Coronary artery (tissue), 2 donors: ENCODE results near the gene KRT82.

ENCODE experiments used
- DNase-seq: peaks from one replicate; pipeline ENCODE4 v3.0.0-alpha.2; 2017; ENCODE audit warnings: low spot score
- H3K27ac ChIP-seq, 2 donors: fragments of 200-600 bp; sonication (generic); one replicate each; pipeline ENCODE4 v1.5.1; 2016 to 2019
- H3K4me3 ChIP-seq: fragments of 200-600 bp; sonication (generic); 2 replicates; pipeline ENCODE4 v1.5.1; 2016; ENCODE audit warnings: mild to moderate bottlenecking, moderate library complexity
- TF ChIP-seq, protein P1 (sequence below): fragments of 200-600 bp; sonication (generic); IDR thresholded peaks from one replicate; pipeline ENCODE4 v1.5.1; 2019; ENCODE audit warnings: antibody characterized with exemption

Gene KRT82

GRCh38 chr12:52354200-52354599 lies 51.9 kb downstream of the KRT82 start:
- Histone ChIP-seq H3K4me3 (no peak overlapping the region), H3K27ac (no peak overlapping the region)
- TF ChIP-seq, protein P1, sequence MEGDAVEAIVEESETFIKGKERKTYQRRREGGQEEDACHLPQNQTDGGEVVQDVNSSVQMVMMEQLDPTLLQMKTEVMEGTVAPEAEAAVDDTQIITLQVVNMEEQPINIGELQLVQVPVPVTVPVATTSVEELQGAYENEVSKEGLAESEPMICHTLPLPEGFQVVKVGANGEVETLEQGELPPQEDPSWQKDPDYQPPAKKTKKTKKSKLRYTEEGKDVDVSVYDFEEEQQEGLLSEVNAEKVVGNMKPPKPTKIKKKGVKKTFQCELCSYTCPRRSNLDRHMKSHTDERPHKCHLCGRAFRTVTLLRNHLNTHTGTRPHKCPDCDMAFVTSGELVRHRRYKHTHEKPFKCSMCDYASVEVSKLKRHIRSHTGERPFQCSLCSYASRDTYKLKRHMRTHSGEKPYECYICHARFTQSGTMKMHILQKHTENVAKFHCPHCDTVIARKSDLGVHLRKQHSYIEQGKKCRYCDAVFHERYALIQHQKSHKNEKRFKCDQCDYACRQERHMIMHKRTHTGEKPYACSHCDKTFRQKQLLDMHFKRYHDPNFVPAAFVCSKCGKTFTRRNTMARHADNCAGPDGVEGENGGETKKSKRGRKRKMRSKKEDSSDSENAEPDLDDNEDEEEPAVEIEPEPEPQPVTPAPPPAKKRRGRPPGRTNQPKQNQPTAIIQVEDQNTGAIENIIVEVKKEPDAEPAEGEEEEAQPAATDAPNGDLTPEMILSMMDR: no peak
- DNase-seq: no peak

- H3K4me3 ChIP-seq: no peak overlapping the region
- TF ChIP-seq, protein P1: no peak
- DNase-seq: no peak
- no peak overlapping the region for H3K27ac ChIP-seq
Measured at GRCh38 chr12:52353766-52354165, 52.4 kb downstream of the KRT82 start.

DNA sequence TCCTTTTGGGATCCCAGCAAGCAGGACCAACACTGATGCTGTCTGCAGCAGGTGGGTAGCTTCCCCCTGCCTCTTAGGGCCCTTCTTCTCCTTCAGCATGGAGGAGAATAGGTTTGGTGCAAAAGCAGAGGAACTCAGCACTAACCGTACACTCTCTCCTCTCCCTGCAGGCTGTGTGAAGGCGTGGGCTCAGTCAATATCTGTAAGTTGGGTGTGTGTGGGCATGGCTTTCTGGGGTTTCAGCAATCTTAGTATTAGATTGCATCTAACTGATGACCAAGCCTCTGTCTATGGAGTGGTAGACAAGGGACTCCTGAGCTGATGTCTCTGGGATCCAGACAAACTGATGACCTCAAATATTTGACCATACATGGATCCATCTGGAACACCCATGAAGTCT lies 53.2 kb downstream of the KRT82 start:
- TF ChIP-seq, protein P1: no peak
- H3K4me3 ChIP-seq: no peak overlapping the region
- DNase-seq: no peak
- no peak overlapping the region for H3K27ac ChIP-seq

DNA sequence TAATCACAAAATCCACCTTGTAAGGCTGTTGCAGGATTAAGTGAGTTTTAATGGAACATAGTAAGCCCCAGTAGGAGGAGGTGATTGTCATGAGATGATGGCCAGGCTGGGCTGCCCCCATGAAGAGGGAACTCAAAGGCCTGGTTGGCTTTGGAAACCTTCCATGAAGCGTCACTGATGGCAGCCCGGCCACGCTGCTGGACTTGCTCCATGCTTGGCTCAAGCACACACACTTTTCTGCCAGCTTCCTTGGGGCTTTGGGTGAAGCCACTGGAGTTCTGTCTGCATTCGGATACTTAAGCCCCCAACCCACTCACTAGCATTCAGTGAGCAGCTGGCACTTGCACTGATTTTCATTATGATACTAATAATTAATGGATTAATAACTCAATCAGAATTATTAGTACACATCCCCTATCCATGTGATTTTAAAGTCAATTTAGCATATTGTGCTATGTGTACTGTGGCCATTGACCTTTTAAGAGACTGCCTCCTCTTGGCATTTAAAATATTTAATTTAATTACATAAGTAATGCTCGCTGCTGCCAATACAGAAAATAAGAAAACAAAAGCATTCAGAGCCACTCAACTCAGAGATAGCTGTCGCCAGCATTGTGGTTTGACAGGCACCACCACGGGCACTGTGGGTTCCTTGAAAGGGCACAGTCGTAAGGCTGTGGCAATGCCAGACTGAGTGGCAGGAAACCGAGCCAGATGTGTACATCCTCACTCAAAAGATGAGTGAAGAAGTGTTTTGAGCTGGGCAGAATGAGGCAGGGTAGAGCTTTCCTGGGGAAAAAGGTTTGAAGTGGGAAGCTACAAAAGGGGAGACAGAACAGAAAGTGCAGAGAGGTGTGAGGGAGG lies 54.7 kb downstream of the KRT82 start:
- Histone ChIP-seq H3K27ac (peak overlapping the region; percentile 12 to 41), H3K4me3 (no peak overlapping the region)
- DNase-seq: no peak
- TF ChIP-seq, protein P1: no peak

- TF ChIP-seq, protein P1: no peak
- Histone ChIP-seq H3K4me3 (no peak overlapping the region), H3K27ac (peak overlapping the region; percentile 12 to 19)
- peak; percentile 56 for DNase-seq
Measured at GRCh38 chr12:52350786-52351185, 55.3 kb downstream of the KRT82 start.

DNA sequence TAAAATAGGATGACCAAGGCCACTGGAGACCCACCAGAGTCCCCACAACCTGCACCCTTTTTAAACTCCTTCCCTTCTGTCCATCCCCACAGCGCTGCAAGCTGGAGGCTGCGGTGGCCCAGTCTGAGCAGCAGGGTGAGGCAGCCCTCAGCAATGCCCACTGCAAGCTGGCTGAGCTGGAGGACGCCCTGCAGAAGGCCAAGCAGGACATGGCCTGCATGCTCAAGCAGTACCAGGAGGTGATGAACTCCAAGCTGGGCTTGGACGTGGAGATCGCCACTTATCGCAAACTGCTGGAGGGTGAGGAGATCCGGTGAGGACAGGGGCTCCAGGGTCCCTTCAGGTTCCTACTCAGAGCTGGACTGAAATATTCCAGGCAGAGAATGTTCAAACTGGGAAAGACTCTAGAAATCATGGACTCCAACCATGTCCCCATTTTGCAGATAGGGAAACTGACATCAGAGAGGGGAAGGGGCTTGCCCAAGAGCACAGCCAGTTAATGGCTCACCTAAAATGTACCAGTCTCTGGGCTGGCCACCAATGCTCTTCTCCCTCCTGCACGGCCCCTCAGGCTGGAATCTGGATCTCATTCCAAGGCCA lies 56.0 kb downstream of the KRT82 start:
- Histone ChIP-seq H3K27ac (no peak overlapping the region), H3K4me3 (no peak overlapping the region)
- peak; percentile 53 for DNase-seq
- TF ChIP-seq, protein P1: no peak

GRCh38 chr12:52349196-52349595 lies 56.9 kb downstream of the KRT82 start:
- no peak for DNase-seq
- no peak overlapping the region for H3K27ac ChIP-seq
- H3K4me3 ChIP-seq: no peak overlapping the region
- TF ChIP-seq, protein P1: no peak
